OCI-M2 (cell line): ENCODE measurements around the gene SLC35F1.

Source experiments
- DNase-seq: peaks from one replicate; lab custom pipeline; 2025; ENCODE audit not compliant: unreplicated experiment; lab: John Stamatoyannopoulos, UW

The SLC35F1 gene

DNA sequence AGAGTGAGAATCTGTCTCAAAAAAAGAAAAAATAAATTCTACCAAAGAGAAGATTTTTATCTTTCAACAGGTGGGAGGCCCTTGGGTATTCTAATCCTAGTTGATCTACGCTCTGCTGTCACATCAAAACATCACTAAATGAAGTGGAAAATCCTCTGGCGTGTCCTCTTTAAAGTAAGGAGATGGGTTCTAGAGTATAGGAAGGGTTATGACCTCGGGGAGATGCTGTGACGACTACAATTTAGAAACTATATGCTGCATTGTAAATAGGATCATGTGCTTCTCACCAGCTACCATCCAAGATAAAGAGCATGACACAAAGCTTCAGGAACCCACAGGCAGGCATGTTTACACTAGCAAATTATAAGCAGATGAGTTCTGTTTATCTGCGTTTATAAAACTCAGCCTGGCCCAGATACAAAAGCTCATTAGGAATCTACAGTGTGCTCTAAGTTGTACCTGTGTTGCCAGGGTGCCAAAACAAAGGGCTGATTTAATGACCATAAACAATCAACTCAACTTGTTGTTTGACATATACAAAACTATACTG lies 443.9 kb downstream of the SLC35F1 start:
- DNase-seq = no peak

DNA sequence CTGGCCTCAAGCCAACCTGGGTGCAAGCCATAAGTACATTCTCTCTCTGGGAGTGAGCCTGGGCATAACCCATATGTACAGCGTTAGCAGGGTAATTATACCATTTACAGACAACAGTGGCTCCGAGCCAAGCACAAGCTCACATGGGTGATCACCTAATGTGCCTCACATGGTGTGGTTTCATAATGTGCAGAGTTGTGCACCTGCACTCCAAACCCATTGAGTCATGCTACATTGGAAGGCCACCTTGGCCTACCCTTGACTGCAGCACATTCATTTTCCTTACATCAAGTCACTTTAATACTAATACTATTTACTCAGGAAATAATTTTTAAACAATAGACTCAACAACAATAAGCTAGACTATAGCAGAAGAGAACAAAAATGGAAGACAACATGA lies 446.5 kb downstream of the SLC35F1 start:
- DNase-seq = no peak

DNA sequence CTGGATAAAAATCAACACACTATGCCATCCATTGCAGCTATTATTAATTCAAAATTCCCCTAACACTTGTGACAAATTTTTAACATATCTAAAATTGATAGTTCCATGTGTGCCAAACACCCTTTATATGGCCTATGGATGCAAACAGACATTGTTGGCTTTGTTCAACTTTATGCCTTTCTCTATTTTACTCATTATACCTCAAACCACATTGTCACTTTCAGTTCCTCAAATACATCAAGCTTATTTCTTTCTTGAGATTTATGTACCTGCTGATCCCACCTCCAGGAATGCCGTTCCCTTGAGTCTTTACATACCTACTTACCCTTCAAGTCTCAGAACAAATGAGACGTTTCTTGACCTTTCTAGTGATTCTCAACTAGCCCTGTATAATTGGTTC lies 447.6 kb downstream of the SLC35F1 start:
- DNase-seq = no peak

DNA sequence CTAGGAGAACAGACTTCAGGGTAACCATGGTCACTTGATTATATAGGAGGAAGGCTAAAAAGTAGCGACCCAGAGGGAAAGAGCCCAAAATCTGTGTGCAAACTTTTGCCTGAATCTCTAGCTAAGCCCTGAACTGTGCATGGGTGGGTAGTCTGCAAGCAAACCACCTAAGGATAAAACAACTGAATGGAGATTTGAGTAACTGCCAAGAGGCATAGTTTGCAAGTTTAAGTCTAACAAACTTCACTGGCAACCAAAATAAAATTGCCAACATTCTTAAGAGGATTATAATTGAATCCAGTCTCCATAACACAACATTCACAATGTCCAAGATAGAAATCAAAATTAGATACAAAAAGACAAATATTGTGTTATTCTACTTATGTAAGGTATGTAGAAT lies 449.0 kb downstream of the SLC35F1 start:
- no peak for DNase-seq

DNA sequence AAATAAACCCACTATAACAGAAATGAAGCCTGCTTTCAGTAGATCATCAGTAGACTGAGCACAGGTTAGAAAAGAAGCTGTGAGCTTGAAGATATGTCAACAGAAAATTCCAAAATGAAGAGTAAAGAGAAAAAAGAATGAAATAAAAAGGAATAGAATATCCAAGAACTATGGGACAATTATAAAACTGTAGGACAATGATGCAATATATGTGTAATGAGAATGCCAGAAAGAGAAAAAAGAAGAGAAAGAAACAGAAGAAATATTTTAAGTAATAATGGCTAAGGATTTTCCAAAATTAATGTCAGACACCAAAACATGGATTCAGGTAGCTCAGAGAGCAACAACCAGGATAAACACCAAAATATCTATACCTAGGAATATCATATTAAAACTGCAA lies 449.6 kb downstream of the SLC35F1 start:
- no peak for DNase-seq
